Measurements from ENCODE around the gene SLC16A10. TPM values are rescaled to one million over a fixed set of nuclear protein-coding genes. Genes with fewer than 3 reads are reported as not detected.

Gene SLC16A10
- total and polyA plus RNA-seq, 2 donors (not counting 3 experiments of a cell fraction or from before 2014, with no cell fraction given), result not detected

- no peaks in the 10 kb centered on the region for H3K79me2 ChIP-seq (ENCODE audit: control insufficient read depth, insufficient read depth, low read length)
- FAIRE-seq (no peak), DNase-seq (ENCODE audit: low read depth, low spot score) (no peak)
- POLR2A ChIA-PET, result no interaction called here
- intact Hi-C loops (cut with micrococcal nuclease), result no loop called here
- dilution Hi-C loops (cut with MboI; ENCODE audit: extremely low pct_ligation_motif_present, low sequenced_read_pairs), result no loop called here
- H3K4me1 ChIP-seq (ENCODE audit: control insufficient read depth, extremely low read depth, insufficient read depth, low read length), result no peaks in the 10 kb centered on the region
- no peak overlapping the region for H3K4me3 ChIP-seq (replicated peaks in 1 of 3; ENCODE audit: insufficient read depth in 1 of 3, low read depth in 1 of 3, low read length in 3 of 3)
- no peak overlapping the region for H3K9ac ChIP-seq (replicated peaks; ENCODE audit: extremely low read depth, insufficient read depth, low read length)
- no peaks in the 10 kb centered on the region for H4K20me1 ChIP-seq (replicated peaks; ENCODE audit: control insufficient read depth, extremely low read depth, insufficient read depth, low read length)
- H3K36me3 ChIP-seq (ENCODE audit: control insufficient read depth in 2 of 2, extremely low read depth in 1 of 2, insufficient read depth in 2 of 2, low read length in 2 of 2), result no peaks in the 10 kb centered on the region
- H2AFZ ChIP-seq (ENCODE audit: low read depth, low read length), result no peak overlapping the region
- H3K27ac ChIP-seq (ENCODE audit: insufficient read depth, low read depth, low read length), result no peak overlapping the region
- H3K9me3 ChIP-seq (replicated peaks; ENCODE audit: control insufficient read depth, insufficient read depth, low read length), result no peaks in the 10 kb centered on the region
- TF ChIP-seq FOS (IDR thresholded peaks at IDR 0.05; ENCODE audit: borderline replicate concordance, insufficient read depth, low read length) (no peak), JUN (IDR thresholded peaks at IDR 0.05; ENCODE audit: borderline replicate concordance, insufficient read depth, insufficient read length, low read depth) (no peak), MAX (IDR thresholded peaks at IDR 0.05; ENCODE audit: insufficient read depth, insufficient read length) (no peak), GATA2 (IDR thresholded peaks at IDR 0.05; ENCODE audit: insufficient read depth, insufficient read length, low read depth, low read length) (no peak), MYC (IDR thresholded peaks at IDR 0.05; ENCODE audit: low read depth, low read length) (no peak), POLR2AphosphoS5 (IDR thresholded peaks at IDR 0.05; ENCODE audit: insufficient read depth, low read depth, low read length) (no peak), POLR2A (IDR thresholded peaks at IDR 0.05; ENCODE audit: low read depth, low read length) (no peak)
- TF ChIP-seq, protein P1, sequence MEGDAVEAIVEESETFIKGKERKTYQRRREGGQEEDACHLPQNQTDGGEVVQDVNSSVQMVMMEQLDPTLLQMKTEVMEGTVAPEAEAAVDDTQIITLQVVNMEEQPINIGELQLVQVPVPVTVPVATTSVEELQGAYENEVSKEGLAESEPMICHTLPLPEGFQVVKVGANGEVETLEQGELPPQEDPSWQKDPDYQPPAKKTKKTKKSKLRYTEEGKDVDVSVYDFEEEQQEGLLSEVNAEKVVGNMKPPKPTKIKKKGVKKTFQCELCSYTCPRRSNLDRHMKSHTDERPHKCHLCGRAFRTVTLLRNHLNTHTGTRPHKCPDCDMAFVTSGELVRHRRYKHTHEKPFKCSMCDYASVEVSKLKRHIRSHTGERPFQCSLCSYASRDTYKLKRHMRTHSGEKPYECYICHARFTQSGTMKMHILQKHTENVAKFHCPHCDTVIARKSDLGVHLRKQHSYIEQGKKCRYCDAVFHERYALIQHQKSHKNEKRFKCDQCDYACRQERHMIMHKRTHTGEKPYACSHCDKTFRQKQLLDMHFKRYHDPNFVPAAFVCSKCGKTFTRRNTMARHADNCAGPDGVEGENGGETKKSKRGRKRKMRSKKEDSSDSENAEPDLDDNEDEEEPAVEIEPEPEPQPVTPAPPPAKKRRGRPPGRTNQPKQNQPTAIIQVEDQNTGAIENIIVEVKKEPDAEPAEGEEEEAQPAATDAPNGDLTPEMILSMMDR (IDR thresholded peaks at IDR 0.05; ENCODE audit: extremely low read depth in 1 of 2, insufficient read depth in 1 of 2, low read depth in 1 of 2, low read length in 2 of 2), result no peak
- no peak overlapping the region for H3K4me2 ChIP-seq (ENCODE audit: insufficient read depth, low read length)
- peaks cover 3 to 18% of the 10 kb centered on the region in 2 experiments for H3K27me3 ChIP-seq (ENCODE audit: control insufficient read depth in 2 of 2, insufficient read depth in 2 of 2, low read length in 2 of 2)
- peaks cover 2% of the 10 kb centered on the region for H3K9me1 ChIP-seq (replicated peaks; ENCODE audit: control insufficient read depth, extremely low read depth, insufficient read depth, low read length)
- CTCF ChIA-PET, result interaction anchor here (0.6 kb wide), 1 partner anchor 17 kb away, joined by 3 read pairs; no protein-coding TSS in a partner anchor
- BruUV-seq (replicated peaks), result no TSS peak
These were observed 14.7 kb downstream of the SLC16A10 start for GRCh38 chr6:111101987-111102386.

Data from endothelial cell of umbilical vein (primary cell).